HG02678 (cell line): ENCODE measurements around the gene PUM1.

Experiments used
- ATAC-seq: cut with Tn5 transposase; IDR thresholded peaks from one replicate; pipeline ENCODE4 v1.9.1; 2021; ENCODE audit warnings: mild to moderate bottlenecking, moderate library complexity; ENCODE audit not compliant: unreplicated experiment

The PUM1 gene

DNA sequence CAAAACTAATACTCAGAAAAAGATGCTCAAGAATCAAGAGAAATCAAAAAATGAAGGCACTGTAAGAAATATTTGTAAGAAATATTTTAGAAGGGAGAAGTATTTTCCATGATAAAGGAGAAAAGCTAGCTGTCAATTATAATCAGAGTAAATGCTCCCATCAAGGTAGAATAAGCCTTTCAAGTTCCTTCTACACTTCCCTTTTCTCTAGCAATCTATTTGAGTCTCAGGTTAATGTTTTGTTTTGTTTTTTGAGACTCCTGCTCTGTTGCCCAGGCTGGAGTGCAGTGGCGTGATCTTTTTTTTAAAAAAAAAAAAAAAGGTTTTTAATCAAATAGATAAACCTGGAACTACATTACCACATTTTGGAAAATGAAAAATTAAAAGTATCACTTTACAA is 33.3 kb downstream of the PUM1 start:
- no peak for ATAC-seq

DNA sequence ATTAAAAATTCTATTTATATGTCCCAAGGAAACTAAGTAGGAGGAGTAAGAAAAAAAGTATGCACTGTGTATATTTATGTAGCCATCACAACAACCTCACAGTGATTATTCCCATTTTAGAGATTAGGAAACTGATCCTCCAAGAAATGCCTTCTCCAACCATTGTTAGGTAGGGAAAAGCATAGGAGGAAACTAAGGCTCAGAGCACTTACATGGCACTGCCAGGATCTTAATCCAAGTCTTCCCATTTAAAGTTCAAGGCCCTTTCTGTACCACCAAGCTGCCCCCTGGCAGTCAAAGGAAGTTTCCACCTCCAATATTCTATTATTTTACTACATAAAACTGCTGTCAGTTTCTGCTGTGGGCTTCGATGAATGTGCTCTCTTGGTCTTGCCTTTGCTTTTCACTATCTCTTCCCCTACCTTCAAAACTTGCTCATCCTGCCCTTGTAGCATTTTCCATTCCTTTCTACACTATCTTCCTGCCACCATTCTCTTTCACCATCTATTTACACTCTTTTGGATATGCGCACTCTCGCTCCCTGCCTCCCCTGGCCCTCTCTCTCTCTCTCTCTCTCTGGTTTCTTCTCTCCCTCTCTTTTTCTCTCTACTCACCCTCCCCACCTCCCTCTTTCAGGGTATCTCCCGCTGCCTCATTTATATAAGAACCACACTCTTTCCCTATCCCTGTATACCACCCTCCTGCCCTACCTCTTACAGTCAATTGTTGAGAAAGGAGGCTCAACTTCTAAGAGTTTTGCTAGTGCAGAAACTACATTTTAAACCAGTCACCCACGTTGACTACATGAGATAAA is 34.0 kb downstream of the PUM1 start:
- ATAC-seq, result no peak

DNA sequence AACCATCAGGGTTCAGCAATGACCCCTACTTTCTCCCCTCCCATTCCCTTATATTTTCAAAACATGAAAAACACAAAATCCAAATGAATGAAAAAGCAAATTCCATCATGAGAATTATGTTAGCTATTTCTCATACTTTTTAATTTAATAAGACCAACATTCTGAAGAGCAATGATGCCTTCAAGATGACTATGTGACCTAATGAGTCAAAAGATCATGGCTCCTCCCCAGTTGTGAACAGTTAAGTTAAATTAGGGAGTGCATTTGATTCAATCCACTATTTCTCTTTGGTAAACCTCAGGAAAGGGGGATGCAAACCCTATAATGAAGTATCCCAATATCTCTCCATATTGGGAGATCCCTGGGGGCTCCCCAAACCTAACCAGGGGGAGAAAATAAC is 36.5 kb downstream of the PUM1 start:
- no peak for ATAC-seq

DNA sequence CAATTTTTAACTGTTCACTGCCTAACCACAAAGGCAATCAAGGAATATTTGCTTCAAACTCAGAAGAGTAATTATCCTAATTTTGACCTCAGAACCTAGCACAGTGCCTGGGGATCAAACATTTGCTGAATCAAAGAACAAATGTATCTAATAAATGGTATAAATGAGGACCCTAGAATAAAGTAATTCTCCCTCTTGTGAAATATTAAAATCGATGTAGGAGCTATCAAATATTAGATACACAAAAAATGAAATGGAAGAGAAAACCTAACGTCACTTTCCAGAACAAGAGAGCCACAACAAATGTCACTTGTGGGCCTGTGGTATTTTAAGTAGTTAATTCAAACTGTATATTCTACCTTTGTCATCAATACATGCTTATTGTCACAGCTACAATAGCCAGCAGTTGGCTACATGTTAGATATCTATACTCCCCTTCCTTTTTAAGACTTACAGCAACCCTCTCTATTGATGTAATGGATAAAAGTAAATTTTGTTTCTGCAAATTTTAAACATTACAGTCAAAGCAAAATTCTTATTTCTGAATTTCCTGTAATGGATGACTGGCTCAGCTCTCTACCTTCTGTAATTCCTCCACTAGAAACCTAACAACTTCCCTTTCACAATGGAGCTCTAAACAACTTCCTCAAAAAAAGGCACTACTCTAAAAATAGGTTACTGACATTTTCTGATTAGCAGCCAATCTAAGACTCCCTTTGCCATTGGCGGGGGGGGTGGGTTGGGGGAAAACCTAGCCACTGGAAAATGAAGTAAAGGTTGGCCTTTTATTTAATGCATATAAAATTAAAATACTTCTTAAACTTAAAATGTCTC is 37.6 kb downstream of the PUM1 start:
- no peak for ATAC-seq

DNA sequence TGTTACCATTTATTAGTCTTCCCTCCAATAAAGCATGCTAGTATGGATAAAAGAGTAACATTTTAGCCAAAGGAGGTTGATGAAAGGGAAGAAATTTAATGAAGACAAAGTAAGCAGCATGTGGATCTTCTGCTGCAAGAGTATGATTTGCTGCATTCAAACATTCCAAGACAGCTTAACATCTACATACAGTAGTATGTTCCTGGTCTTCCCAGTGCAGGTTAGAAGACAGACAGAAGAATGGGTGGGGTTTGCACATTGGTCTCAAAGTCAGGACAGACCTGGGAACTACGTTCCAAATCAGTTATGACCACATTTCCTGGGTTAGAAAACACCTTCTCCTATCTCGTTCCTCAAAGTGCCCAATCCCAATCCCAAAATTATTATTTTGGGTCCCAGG is 43.3 kb downstream of the PUM1 start:
- no peak for ATAC-seq

DNA sequence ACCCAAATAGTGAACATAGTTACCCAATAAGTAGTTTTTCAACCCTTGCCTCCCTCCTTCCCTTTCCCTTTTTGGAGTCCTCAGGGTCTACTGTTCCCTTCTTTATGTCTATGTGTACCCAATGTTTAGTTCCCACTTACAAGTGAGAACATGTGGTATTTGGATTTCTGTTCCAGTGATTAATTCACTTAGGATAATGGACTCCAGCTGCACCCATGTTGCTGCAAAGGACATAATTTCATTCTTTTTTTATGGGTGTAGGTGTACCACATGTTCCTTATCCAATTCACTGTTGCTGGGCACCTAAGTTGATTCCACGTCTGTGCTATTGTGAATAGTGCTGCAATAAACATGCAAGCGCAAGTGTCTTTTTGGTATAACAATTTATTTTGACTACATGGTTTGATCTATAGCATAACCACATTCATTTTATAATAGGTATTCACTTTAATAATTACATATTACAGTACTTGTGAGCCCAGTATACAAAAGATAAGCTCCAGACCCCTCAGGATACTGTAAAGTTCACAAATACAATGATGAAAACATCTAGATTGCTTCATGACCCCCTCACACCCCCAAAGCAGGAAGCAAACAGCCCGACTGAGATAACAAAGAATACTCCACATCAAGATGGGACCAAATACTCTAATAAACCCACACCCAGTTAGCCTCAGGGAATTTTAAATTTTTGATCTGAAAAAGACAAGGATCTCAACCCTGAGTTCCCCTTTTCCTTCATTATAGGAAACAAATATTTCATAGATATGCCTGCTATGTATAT is 45.3 kb downstream of the PUM1 start:
- no peak for ATAC-seq

DNA sequence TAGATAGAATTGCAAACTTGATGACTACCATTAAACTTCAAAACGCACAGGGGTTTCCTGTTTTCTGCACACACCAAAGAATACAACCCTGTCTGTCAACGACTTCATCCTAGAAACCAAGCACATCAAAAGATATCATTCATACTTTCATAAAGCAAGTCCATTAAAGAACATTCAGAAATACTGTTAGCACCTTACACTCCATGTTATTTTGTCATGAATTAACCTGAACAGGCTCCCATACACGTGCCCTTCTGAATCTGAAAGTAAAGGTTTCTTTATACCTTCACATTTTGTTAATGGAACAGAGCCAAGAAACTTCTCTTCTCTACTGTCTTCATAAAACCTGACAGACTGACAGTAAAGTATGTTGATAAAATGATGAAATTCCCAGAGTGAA is 46.1 kb downstream of the PUM1 start:
- ATAC-seq, result no peak

DNA sequence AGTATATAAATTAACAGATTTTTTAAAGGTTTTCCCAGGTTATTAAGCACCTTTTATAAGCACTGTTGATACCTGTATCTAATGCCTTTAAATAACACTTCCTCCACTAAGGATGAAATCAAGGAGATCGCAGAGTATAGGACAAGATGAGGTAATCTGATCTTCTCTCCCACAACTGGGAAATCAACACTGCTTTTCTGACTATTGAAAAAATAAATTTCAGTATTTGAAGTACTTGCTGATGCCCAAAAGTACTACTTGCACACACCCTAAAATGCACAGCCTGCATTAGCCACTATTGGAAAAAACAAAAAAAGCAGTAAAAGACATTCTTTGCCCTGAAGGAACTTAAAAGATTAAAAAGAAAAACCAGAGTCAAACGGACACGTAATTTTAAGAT is 48.6 kb downstream of the PUM1 start:
- ATAC-seq, result no peak

DNA sequence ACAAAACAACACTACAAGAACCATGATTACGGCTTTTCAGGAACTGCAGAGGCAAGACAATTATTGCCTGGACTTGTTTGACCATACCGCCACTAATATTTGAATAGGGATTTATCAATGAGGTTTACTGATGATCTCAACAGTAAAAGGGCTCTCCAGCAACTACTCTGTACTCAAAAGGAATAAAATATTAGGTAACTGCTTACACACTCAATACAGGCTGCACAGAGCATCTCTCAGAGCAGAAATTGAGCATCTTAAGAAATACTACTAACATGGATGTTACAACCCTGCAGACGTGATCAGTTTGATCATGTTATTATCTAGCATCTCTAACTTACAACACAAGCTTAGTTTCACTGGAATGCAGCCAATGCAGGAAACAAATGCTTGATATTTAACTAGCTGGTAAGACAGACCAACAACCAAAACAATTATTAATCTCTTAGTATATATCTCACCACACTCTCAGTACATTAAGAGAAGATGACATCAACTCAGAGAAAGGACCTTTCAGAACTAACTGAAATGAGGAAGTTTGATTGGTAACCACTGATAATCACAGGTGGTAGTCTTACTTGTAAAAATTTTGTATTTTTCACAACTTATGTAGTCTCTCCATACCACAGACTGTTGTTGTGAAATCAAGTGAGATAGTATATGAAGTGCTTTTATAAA is 52.2 kb downstream of the PUM1 start:
- ATAC-seq, result peak; percentile 73

DNA sequence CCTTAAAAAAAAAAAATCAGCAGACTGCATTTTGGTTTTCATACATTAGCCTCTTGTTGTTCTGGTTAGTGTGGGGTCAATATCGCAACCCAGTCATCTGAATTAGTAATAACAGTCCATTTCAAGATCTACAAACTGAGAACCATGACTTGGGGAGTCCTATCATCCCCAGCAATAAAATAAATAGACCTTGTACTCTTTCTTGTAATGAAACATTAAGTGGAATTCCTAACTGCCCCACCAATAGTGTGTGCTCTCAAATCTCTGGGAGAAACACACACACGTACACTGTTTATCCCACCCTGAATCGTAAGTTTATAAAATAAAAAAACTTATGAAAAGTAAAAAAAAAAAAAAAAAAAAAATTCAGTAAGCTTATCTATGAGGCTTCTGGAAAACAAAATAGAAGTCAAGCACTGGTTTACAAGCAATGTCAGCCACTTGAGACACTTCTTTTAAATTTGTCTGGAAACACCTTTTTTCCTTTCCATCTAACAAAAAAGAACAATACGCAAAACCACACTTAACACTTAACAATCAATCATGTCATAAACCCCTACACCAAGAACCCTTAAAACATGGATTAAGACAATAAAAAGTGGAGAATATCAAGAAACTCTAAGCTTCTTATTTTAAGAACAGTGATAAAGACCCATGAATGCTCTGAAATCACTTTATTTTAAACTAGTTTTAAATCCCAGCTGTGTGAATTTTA is 53.1 kb downstream of the PUM1 start:
- ATAC-seq, result no peak

DNA sequence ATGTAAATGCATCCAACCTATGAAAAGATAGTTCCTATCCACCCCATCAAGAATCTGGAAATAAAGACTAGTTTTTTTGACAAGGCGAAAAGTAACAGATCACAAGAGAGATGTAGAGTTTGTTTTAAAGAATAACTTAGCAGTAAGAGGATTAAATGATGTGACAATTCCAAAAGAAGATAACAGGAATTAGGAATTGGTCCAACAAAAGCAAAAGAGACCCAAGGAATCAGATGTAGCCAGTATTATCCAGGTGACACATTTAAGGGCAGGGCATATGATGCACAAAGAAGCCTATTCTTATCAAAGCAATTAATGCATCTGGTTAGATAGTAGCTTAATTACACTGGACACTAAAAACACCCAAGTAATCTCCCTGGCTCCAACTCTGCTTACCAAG is 53.8 kb downstream of the PUM1 start:
- no peak for ATAC-seq

DNA sequence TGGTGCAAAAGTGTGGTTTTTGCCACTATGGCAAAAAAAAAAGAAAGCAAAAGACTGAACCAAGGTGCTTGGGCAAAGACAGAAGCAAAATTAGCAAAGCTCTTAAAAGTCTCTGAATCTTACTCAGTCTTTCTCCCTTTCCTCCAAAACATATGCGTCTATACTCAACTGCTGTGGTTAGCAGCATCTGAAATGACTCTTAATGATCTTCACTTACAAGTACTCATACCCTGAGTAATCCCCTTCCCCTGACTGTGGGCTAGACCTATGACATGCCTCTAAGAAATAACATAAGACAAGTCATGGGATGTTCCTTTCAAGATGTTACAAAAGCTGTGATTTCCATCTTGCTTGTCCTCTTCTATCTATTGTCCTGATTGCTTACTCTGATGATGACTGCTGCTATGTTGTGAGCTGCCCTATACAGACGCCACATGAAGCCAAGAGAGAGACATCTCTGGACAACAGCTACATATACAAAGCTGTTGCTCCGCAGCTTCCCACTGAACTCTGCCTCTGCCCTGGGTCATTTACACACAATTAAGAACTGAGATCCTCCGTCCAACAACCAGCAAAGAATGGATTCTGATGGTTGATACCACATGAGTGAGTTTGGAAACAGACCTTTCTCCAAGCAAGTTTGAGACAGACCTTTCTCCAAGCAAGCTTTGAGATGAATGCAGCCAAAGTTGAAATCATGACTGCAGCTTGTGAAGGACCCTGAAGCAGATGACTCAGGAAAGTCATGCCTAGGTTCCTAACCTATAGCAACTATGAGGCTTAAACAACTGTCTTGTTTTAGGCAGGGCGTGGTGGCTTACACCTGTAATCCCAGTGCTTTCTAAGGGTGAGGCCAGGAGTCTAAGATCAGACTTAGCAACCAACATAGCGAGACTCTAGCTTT is 55.2 kb downstream of the PUM1 start:
- peak; percentile 59 for ATAC-seq

DNA sequence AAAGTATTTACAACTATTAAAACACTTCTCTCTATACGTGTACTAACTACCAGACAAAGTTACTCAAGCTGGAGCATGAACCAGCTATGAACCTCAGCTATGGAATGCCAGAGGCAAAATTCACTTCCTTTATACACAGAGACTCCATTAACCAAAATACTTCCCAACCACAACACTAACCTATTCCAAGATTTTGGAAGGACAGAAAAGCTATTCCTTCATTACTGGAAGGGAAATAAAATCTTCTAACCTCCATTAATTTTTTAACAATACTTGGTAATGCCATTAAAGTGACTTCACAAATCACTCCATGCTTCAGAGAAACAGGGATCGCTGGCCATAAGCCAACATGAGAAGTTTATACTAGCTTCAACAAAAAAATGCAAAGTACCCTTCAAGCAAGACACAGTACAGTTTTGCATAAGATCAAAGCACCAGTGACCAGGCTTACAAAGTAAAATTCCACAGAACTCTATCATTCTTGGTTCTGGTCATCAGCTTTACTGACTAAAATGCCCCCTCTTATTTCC is 58.0 kb downstream of the PUM1 start:
- no peak for ATAC-seq

DNA sequence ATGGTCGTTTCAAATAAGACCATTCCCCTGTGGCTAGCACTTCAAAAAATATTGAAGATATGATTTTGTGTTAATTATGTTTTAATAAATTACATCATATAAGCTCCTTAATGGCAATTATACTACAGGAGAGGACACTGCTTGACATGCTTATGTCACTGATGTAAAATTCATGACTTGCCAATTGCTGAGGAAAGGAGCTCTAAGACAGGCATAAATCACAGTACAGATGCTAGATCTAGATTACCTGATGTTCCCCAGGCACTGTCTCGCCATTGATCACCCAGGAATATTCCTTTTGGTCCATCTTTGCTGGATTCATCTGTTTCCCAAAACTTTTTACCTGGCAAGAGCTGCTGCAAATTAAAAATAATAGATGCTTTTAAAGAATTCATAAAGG is 58.8 kb downstream of the PUM1 start:
- no peak for ATAC-seq

DNA sequence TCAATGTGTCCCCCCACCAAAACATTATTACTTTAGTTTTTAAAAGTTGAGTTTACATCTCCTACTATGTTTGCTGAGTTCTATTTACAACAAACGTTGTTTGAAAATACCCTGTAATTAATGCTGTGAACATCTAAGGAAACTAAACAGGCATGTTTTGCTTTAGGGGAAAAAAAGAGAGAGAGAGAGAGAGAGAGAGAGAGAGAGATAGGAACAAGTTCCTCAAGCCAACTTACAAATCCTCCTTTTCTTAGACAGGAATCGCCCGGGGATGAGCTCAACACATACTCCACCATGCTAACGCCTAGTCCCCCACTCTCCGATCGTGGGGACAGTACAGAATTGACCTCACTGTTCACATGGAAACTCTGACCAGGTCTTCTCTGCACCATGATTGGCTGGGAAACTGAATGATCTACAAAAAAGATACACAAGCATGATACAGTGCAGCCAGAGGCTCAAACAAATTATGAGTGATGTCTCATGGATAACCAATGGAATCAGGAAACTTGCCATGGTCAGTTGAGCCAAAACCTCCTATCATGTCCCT is 59.8 kb downstream of the PUM1 start:
- no peak for ATAC-seq

DNA sequence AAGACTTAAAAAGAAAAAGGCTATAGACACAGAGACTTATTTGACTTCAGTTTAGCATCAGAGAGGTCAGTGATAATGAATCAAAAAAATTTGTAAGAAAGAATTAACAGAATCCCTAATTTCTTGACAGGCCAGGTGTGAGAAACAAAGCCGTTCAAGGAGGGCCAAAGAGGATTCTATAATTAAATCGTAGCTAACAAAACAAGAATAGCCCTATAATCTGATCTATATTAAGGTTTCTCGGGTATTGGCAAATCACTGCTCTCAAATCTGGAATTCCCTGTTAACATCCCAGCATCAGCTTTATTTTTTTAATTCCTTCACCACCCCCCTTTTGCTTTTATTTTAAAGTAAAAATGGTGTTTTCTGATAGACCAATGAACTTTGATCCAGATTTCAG is 60.3 kb downstream of the PUM1 start:
- ATAC-seq, result no peak

DNA sequence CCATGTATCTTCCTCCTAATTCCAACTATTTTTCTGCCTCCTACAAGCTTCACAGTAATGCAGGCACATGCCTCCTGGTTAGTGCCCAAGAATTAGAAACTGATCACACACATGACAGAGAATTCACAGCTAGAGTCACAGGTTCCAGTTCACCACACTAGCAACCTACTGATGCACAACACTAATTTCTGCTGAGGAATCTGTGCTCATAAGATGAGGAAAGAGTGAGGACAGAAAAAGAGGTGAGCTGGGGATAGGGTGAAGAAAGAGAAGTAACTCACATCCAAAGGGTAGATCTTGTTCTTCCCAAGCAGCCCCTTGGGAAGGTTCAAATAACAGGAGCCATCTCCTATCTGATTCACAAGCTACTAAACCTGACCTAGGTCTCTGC is 61.3 kb downstream of the PUM1 start:
- ATAC-seq, result no peak

DNA sequence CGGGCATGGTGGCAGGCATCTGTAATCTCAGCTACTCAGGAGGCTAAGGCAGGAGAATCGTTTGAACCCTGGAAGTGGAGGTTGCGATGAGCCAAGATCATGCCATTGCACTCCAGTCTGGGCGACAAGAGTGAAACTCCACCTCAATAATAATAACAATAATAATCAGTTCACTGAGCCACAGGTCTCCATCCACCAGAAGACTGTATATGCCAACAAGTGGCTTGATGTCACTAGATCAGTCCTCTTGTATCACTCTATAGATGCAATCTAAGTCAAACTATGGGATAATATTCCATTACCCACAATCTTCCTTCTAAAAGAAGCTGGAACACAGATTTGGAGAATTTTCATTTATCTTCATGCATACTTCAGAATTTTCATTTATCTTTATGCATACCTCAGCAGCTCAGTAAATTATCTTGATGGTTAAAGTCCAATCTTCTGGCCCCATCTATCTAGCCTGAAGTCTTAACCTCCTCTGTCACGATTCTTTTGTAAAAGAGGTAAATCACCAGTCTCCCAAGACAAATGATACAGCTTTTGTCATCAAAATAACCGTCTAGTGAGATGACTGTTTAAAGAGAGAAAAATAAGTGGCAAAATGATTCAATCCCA is 61.8 kb downstream of the PUM1 start:
- ATAC-seq, result no peak
